OCI-LY7 (cell line): ENCODE measurements around the gene KCNQ2. TPM values are rescaled to one million over a fixed set of nuclear protein-coding genes. Genes with fewer than 3 reads are reported as not detected.

Experiments used
- BruUV-seq: library from RNA; stranded (reverse); fragments of 400-500 nt; replicated peaks from 2 replicates; lab custom pipeline; 2021; lab: Mats Ljungman, UMichigan
- CTCF ChIA-PET: fragments of 300-600 bp; sonication (Branson Sonifier 250); formaldehyde crosslinking; loops from one replicate; lab custom pipeline; 2022; ENCODE audit warnings: antibody characterized with exemption; ENCODE audit not compliant: unreplicated experiment; lab: Charles Lee
- POLR2A ChIA-PET: fragments of 300-600 bp; sonication (Branson Sonifier 250); formaldehyde crosslinking; loops from one replicate; lab custom pipeline; 2022; ENCODE audit warnings: antibody characterized with exemption; lab: Charles Lee
- DNase-seq: peaks from one replicate; pipeline ENCODE4 v3.0.0-alpha.2; 2015; ENCODE audit warnings: low spot score
- H2AFZ ChIP-seq: fragments of 200-600 bp; sonication (generic), shearing (Covaris generic); 2 replicates; pipeline ENCODE4 v1.6.1; 2014; ENCODE audit warnings: mild to moderate bottlenecking, antibody characterized with exemption, low read length, moderate library complexity
- H3K27ac ChIP-seq: fragments of 200-600 bp; sonication (generic); 2 replicates; pipeline ENCODE4 v1.5.1; 2014; ENCODE audit warnings: mixed run types, low read depth, mild to moderate bottlenecking, moderate library complexity, low read length, inconsistent platforms; ENCODE audit not compliant: poor library complexity, severe bottlenecking
- H3K36me3 ChIP-seq: fragments of 200-600 bp; sonication (generic); 2 replicates; pipeline ENCODE4 v1.6.1; 2014; ENCODE audit warnings: mild to moderate bottlenecking, antibody characterized with exemption, low read length, moderate library complexity, mixed read lengths; ENCODE audit not compliant: insufficient read depth
- H3K4me1 ChIP-seq: fragments of 200-600 bp; sonication (generic); 2 replicates; pipeline ENCODE4 v1.5.1; 2014; ENCODE audit warnings: mild to moderate bottlenecking, low read length; ENCODE audit not compliant: insufficient read depth, poor library complexity, severe bottlenecking
- H3K4me2 ChIP-seq: fragments of 200-600 bp; sonication (generic); 2 replicates; pipeline ENCODE4 v1.6.1; 2014; ENCODE audit warnings: mild to moderate bottlenecking, low read length
- H3K4me3 ChIP-seq: fragments of 200-600 bp; sonication (generic); 2 replicates; pipeline ENCODE4 v1.5.1; 2014; ENCODE audit warnings: mild to moderate bottlenecking, low read depth, low read length; ENCODE audit not compliant: poor library complexity, severe bottlenecking
- H3K79me2 ChIP-seq: fragments of 200-600 bp; sonication (generic); 2 replicates; pipeline ENCODE4 v1.6.1; 2016; ENCODE audit warnings: low read depth, mild to moderate bottlenecking, low read length, moderate library complexity, mixed read lengths; ENCODE audit not compliant: insufficient read depth
- H3K9me2 ChIP-seq: fragments of 200-600 bp; sonication (generic); 2 replicates; pipeline ENCODE4 v1.6.1; 2016; ENCODE audit warnings: mild to moderate bottlenecking, low read length, mixed read lengths; ENCODE audit not compliant: insufficient read depth
- H3K9me3 ChIP-seq: fragments of 200-600 bp; sonication (generic); 2 replicates; pipeline ENCODE4 v1.6.1; 2014; ENCODE audit warnings: mild to moderate bottlenecking, mixed run types, low read length, mixed read lengths
- H4K20me1 ChIP-seq: fragments of 200-600 bp; sonication (generic); 2 replicates; pipeline ENCODE4 v1.6.1; 2014; ENCODE audit warnings: mild to moderate bottlenecking, antibody characterized with exemption, low read length, moderate library complexity, mixed read lengths; ENCODE audit not compliant: insufficient read depth
- CTCF ChIP-seq: fragments of 200-600 bp; sonication (generic); conservative IDR thresholded peaks from 2 replicates; pipeline ENCODE4 v1.5.1; 2014; ENCODE audit warnings: mild to moderate bottlenecking, antibody characterized with exemption, low read length, moderate library complexity, mixed read lengths
- EZH2phosphoT487 ChIP-seq: fragments of 200-600 bp; sonication (generic); IDR thresholded peaks from 2 replicates; pipeline ENCODE4 v1.6.1; 2018; ENCODE audit warnings: low read depth, borderline replicate concordance, mild to moderate bottlenecking, mixed run types, antibody characterized with exemption, low read length, moderate library complexity, mixed read lengths
- intact Hi-C: fragments of 100-400 bp; cut with micrococcal nuclease; formaldehyde crosslinking; loops from one replicate; pipeline ENCODE4 v1.10.0; 2022; ENCODE audit not compliant: unreplicated experiment
- total RNA-seq, 2 experiments: library from RNA; depleted of rRNA in 1 of 2; stranded (reverse); fragments of >200 nt in 1 of 2; shearing (Covaris generic) in 1 of 2; gene quantifications; 2 replicates each; pipeline ENCODE4 v1.2.3, GENCODE V29; 2014 to 2022

The KCNQ2 gene
- total RNA-seq, 2 experiments from 2014 or later, result not detected

- DNase-seq, result no peak
- Histone ChIP-seq H3K4me3 (no peak overlapping the region), H3K4me1 (no peaks in the 10 kb centered on the region), H3K9me2 (no peaks in the 10 kb centered on the region), H3K27ac (no peak overlapping the region), H2AFZ (no peak overlapping the region), H3K9me3 (no peaks in the 10 kb centered on the region), H3K4me2 (no peak overlapping the region), H4K20me1 (no peaks in the 10 kb centered on the region), H3K36me3 (no peaks in the 10 kb centered on the region), H3K79me2 (no peaks in the 10 kb centered on the region)
- TF ChIP-seq CTCF, result no peak
- no peak for TF ChIP-seq EZH2phosphoT487
- intact Hi-C loops, result no loop called here
- POLR2A ChIA-PET, result no interaction called here
- CTCF ChIA-PET, result no interaction called here
- no TSS peak for BruUV-seq
Measured at GRCh38 chr20:63421094-63421692, 51.3 kb downstream of the KCNQ2 start.

DNA sequence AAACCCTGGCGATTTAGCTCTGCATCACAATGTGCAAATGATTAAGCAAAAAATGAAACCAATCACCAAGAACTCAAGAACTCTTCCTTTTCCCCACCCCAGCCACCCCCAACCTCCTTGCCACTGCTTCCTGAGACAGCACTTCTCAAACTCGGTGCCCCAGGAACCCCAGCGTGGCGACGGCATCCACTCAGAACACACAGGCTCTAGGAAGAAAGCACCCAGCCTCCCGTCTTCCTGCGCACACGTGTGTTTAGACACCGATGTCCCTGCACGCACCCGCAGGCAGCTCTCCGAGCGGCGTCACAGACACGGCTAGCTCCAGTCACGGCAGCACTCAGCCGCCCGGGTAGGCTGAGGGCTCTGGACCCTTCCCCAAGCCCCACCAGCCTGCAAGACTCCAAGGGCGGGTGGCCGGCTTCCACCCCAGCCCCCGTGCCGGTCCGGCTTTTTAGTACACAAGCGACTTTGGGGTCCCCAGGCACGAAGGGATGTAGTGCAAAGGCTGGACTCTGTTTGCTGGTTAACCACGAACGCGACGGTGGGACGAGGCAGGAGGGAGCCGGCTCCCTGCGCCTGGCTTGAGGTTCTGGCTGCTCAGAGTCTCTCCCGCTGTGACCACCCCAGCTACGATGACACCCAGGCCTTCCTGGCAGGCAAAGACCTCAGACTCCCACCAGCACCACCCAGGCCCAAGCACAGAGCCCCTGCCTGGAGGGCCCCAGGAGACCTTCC lies 51.9 kb downstream of the KCNQ2 start:
- no TSS peak for BruUV-seq
- ChIA-PET CTCF (no interaction called here), POLR2A (no interaction called here)
- no peak overlapping the region for H3K4me3 ChIP-seq
- H3K4me1 ChIP-seq, result no peaks in the 10 kb centered on the region
- no peak overlapping the region for H3K4me2 ChIP-seq
- H3K9me3 ChIP-seq, result no peaks in the 10 kb centered on the region
- no peak for DNase-seq
- H3K27ac ChIP-seq, result no peak overlapping the region
- intact Hi-C loops, result no loop called here
- H3K9me2 ChIP-seq, result no peaks in the 10 kb centered on the region
- H2AFZ ChIP-seq, result no peak overlapping the region
- H4K20me1 ChIP-seq, result no peaks in the 10 kb centered on the region
- no peaks in the 10 kb centered on the region for H3K36me3 ChIP-seq
- no peaks in the 10 kb centered on the region for H3K79me2 ChIP-seq
- TF ChIP-seq CTCF (no peak), EZH2phosphoT487 (no peak)

- intact Hi-C loops, result no loop called here
- no peaks in the 10 kb centered on the region for H3K9me2 ChIP-seq
- H3K27ac ChIP-seq, result no peak overlapping the region
- H3K4me2 ChIP-seq, result no peak overlapping the region
- H3K36me3 ChIP-seq, result no peaks in the 10 kb centered on the region
- POLR2A ChIA-PET, result no interaction called here
- DNase-seq, result no peak
- no TSS peak for BruUV-seq
- no peak overlapping the region for H2AFZ ChIP-seq
- TF ChIP-seq EZH2phosphoT487 (no peak), CTCF (no peak)
- no peaks in the 10 kb centered on the region for H3K9me3 ChIP-seq
- no peak overlapping the region for H3K4me3 ChIP-seq
- H3K79me2 ChIP-seq, result no peaks in the 10 kb centered on the region
- CTCF ChIA-PET, result no interaction called here
- H3K4me1 ChIP-seq, result no peaks in the 10 kb centered on the region
- H4K20me1 ChIP-seq, result no peaks in the 10 kb centered on the region
Measured at GRCh38 chr20:63419299-63419698, 53.2 kb downstream of the KCNQ2 start.
